ENCODE measurements around the gene NOTCH1.

Gene NOTCH1

DNA sequence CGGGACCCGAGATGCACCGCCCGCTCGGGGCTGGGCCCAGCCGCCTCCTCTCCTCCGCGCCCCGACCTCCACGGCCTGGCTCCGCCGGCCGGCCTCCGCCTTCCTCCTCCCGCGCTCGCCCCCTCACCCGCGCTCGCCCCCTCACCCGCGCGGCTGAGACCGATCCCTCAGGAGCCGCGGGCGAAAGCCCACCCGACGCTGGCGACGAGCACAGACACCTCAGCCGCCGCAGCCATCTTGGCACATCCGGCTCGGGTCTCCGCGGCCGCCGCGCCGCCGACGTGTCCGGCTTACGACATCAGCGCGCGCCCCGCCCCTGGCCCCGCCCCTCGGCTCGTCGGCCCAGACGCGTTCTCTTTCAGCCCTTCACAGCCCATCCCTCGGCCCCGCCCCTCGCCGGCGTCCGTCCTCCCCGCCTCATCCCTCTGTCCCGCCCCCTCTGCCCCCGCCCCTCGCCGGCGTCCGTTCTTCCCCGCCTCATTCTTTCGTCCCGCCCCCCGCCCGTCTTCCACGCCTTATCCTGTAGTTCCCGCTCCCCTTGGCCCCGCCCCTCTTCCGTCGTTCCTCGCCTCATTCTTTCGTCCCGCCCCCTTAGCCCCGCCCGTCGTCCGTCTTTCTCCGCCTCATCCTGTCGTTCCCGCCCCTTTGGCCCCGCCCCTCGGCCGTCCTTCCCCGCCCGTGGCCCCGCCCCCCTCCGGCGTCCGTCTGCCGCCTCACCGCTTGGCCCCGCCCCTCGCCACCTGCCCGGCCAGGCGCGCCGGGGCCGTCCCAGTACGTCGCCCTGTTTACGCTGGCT is 62.9 kb downstream of the NOTCH1 start, which contains the start of gene SEC16A:
SEC16A (minus strand) TSS at position 248 of the 796 bp plus-strand sequence. CDS start 5,425 bp downstream, outside the sequence.
- DNase-seq, result peak; percentile 93

DNA sequence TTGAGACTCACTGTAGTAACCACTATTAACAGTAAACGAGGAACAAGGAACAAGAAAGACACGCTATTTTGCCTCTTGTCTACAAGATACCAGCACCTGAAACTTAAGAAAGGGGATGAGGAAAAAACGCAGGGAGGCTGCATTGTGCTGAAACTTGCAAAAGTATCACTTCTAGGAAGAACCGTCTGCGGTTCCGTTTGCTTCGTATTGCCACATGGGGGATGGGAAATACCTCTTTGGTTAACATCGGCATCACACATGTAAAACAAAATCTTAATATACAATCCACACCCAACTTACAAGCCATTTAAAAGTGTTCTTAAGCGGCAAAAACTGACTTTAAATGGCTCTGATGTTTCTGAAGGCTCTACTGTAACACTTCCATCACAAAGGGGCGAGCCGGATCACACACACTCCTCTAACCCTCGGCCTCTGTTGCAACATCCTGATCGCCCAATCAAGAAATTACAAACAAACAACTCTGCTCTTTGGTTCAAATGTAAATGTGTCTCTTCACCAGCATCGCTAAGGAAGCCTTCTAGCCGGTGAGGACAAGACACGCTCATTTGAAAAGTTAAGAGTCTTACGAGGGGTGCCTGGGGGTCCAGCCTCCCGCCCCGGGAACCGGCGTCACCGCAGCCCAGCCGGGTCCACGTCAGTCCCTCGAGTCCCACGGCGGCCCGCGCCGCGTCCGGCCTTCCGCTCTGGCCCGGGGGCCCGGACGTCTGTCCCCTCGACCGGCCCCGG is 63.6 kb downstream of the NOTCH1 start:
- DNase-seq, result peak; percentile 36

DNA sequence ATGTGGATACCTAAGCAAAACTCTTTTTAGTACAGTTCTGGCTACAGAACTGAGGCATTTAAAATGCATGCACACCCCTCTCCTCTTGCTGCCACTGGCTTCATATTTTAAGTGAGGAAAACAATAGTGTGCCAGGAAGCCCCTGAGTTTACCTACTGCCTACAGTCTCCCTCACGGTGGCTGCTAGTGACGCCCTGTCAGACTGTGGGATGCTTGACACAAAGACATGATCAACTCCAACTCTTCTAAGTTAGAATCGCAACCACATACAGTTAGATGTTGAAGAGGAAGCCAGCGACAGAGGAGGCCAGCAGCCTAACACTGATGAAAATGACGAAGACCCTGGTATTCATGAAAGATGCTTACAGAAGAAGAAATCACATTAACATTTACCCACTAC is 64.3 kb downstream of the NOTCH1 start:
- no peak for DNase-seq

DNA sequence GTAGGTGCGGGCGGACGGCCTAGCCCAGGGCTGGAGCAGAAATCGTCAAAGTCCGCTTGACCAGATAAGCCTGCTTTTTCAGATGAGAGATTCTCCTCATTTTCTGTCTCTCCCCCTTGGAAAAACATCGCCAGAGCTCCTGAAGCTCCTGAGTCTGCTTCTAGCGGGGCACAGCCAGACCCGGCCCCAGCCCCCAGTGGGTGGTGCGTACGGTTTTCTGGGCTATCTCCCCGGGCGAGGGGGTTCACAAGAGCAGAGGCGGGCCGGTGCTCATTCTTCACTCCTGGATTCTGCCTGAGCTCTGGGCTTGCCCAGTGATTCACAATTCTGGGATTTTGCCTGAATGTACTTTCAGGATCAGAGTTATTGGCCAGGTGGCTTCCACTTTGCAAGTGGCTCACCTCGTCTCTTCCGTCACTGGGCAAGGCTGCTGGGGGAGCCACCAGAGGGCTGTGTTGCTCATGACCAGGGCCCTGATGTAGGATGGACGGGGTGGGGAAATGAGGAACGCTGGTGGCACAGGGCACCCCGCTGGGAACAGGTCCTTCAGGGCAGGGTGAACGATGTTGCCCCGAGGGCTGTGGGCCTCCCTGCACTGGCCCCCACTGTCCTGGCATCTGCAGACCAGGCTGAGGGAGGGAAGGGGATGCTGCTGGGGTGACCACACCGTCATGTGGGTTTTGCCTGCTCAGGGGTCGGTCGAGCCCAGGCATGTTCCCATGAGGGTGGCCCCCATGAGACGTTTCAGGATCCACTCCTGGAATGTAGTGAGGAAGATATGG is 69.3 kb downstream of the NOTCH1 start:
- DNase-seq, result no peak

DNA sequence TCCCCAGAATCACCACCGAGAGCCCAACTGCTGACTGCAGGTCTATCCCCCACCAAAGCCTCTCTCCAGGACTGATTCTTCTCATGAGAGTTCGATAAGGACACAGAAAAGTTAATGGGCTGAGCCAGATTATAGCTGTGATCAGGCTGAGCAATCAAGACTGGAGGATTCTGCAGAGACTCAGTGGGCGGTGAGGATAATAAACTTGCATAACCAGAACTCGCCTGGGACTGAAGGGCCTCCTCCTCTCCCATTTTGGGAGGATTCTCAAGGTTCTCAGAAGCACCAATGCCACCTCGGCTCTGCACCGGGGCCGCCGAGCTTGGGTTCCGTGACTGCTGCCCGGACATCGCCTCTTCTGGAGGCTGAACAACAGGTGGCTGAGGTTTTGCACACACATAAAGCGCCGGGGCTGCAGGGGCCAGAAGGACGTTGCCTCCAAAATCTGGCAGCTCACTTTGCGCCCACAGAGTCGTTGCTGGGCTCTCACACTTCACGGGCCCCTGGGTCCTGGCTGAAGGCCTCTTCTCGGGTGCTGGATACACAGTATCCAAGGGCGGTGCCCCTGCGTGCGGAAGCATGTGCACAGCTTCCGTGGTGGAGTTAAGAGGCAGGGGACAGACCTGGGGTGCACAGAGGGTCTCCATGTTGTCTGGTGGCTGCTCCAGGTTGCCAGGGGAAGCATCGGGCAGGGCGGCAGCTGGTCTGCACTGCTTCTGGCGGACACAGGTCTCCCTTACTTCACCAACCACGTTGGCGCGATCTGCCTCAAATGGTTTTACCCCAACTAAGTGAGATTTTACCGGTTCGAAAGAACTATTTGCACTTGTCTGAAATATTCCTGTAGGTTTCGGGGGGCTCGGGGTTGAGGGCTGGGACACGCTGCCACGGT is 70.6 kb downstream of the NOTCH1 start:
- DNase-seq, result no peak

DNA sequence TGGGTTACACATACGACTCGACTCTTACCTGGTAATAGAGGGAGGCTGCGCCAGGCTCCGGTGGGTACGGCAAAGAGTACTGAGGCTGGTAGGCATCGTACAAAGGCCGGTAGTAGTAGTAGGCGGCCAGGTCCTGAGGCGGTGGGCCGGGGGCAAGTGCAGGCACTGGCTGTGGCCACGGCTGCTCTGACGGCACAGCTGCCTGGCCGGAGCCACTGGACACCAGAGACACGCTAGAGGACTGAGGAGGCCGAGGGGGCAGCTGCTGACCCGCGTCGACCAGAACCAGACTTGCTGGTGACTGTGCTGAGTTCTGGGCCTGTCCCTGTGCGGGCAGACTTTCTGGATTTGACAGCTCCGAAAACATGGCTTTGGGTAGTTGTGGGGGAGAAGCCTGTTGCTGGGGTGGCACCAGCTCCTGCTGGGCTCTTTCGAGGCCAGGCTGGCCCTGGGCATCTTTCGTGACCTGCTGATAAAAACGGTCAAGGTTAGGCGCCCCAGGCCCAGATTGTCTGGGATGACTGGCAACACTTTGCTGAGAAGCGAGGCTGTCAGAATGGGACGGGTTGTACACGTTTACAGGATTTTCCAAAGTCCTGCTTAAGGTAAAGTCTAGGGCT is 71.7 kb downstream of the NOTCH1 start:
- DNase-seq, result no peak

DNA sequence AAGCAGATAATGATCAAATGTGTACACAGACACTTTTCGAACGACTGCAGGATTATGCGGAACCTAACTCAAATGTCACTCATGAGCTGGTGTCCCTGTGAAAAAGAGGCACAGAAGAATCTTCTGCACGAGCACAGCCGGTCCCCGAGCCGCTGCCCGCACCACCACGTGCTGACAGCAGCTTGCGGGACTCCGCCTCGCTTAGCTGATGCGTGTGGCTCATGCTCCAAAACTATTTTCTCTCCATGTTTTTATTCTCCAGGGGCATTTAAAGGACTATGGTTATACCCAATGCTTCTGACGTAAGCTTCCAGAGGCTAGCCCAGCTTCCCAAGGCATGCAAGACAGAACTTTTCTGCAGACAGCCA is 72.5 kb downstream of the NOTCH1 start:
- DNase-seq, result no peak

DNA sequence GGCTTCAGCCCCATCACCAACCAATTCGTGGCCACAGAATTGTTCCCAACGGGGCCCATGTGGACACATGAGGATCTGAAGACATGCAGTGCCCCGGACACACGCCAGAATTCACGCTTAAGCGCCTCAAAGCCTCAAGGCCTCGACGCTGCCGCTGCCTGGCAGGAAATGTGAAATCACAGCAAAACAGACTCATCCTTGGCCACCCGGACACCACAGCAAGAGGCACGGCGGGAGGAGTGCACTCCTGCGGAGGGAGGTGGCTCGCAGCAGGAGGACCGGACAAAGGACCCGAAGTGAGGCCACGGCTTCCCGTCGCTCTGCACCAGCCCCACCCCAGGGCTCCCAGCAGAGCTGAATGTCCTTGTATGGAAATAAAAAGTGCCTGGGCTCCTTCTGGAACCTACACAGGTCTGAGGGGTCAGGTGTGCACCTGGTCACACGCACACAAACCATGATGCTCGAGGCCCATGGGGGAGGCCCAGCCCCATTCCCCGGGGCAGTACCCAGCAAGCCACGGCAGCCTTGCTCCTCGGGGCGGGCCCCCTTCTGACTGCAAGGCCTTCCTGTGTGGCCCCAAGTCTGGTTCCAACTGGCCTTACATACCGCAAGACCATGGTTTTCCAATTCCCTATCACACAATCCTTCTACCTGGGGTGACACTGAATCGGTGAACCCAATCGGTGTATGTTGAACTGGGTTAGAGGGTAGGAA is 73.1 kb downstream of the NOTCH1 start:
- DNase-seq, result no peak

DNA sequence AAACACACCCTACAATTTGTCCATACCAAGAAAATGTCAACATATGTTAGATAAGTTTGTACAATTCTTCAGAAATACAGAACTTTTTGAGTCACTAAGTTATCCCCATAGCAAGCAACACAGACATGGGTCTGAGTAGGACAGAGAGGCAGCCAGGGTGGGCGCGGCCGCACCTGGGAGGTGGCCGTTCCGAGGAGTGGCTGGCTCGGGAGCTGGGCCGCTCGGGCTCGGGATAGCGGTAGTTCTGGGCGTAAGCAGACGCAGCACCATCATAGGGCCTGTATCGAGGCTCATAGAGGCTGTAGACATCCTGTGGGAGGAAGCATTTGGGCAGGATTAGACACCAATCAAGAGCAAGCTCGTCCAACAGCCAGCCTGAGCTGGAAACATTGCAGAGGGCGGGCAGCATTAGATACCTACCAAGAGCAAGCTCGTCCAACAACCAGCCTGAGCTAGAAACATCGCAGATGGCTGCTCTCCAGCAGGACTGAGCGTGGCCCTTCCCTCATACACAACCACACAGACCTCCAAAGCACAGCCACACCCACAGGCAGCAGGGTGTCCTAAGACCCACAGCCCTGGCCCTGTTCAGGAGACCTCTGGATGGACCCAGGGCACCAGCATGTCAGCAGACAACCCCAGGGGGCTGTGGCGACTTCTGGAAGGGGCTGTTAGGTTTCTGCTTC is 73.9 kb downstream of the NOTCH1 start:
- DNase-seq, result no peak

DNA sequence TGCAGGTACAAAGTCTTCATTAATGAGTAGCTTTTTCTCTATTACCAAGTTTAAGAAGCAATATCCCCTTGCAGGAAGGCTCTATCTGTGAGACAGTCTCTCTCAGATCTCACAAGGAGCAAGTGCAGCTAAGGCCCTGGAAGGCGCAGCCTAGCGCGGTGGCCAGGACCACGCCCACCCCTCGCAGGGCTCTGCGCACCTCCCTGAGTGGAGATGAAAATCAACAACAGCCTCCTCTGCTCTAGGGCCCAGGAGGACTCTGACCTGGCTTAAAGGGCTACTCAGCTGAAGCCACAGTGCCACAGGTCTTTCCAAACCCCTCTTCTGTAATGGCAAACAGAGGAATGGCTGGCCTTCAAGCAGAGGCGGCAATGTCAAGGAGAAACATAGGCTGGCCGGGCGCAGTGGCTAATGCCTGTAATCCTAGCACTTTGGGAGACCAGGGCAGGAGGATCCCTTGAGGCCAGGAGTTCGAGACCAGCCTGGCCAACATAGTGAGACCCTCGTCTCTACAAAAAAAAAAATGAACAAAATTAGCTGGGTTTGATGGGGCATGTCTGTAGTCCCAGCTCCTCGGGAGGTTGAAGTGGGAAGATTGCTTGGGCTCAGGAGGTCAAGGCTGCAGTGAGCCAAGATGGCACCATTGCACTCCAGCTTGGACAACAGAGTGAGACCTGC is 74.9 kb downstream of the NOTCH1 start:
- peak; percentile 6 for DNase-seq

DNA sequence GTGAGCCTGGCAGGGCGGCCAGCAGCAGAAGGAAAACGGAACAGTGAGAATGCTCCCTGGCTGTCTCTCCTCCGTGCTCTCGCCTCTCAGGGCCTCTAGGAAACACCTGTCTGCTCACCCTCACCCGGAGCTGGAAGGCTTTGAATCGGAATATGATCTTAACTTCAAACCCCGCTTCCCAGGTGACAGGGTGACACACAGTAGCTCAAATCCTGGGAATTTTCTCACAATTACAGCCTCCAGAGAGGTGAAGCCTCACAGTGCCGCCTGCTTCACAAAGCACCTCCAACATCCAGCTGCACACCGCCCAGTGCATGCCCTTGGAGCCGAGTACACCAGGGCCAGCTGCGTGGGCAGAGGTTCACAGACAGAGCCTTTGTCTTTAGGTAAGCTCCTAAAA is 75.5 kb downstream of the NOTCH1 start:
- DNase-seq, result no peak

DNA sequence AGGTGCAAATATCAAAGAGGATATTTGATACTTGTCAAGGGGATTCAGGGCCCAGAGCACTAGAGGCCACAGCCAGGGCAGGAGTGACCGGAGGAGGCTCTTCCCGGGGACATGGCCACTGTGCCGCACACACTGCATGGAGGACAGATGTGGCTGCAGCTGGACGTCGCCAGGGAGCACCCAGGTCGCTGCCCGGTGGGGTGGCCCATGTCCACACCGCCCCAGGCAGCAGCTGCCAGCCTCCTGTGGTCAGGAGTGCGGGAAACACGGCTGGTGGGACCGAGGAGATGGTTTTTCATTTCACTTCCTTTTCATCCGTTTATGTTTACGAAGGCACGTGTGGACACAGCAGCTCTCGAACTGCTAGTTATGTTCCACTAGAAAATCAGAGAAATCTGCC is 78.1 kb downstream of the NOTCH1 start:
- DNase-seq, result no peak

DNA sequence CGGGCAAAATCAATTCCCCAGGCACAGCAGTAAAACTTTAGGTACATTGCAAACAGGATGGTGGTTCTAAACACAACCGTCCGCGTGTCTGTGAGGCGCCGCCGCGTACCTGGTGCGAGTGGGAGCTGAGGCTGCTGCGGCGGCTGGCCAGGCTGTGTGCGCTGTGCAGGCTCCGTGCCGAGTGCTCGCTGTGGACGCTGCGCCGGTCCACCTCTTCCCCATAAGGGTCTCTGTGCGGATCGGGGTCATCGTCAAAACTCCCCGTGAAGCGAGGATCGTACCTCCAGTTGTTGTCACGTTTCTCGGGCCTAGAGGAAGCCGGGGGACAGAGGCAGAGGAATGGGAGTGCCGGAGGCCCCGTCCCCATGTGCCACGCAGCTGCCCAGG is 79.7 kb downstream of the NOTCH1 start:
- DNase-seq, result no peak

DNA sequence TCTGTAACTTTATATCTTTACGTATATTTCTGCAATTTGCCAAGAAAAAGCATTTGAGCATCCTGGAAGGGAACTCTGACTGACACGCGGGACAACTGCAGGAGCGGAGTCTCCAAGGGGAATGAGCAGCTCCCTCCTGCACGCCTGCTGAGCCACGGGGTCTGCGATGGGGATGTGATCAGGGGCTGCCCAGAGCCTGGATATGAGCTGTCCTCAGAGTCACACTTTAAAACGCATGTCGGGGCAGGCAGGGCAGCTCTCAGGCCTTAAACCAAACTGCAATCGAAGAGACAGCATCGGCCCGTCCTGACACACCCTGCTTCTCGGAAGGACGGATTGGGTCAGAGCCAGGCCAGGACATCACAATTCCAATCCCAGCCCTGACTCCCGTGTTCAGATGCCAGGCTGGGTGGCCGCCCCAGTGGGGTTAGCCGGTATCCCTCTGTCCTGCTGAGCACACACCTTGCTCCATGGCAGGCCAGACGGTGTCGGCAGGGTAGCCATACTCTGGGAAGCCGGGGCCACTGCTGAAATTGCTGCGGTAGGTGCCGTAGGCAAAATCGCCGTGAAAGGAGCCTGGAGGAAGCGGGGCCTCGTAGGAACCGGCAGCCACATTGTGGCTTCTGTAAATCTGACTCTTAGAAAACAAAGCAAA is 80.2 kb downstream of the NOTCH1 start:
- no peak for DNase-seq

DNA sequence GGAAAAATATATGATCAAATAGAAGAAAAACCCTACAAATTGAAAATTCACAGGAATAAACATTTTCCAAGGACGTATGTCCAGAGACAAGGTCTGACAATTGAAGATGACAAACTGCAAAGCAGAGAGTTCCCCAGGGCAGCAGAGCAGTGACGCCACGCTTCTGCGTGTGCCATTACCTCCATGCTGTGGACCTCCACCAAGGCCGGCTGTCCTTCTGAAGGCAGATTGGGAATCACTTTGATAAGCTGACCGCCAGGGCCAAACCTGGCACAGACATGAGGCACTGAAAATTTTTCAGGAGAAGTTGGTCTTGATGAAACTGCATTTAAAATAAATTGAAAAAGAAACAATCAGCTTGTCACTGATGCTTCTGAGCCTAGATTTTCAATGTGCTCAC is 81.6 kb downstream of the NOTCH1 start:
- no peak for DNase-seq

DNA sequence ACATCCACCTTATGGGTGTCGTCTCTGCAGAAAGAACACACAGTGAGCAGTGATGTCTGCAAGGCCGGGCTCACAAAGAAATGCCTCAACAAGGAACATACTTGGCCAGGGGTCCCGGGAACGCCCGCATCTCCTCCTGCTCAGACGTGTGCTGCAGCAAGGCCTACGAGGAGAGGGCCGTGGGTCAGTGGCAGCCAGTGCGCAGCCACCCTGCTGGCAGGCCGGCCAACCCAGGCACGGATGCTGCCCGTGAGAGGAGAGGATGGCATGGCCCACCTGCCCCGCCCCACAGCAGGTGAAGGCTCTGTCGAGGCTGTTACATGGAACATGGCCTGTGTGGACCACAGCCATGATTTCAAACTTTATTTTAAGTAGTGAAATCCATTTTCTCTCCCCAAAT is 82.3 kb downstream of the NOTCH1 start:
- DNase-seq, result no peak

DNA sequence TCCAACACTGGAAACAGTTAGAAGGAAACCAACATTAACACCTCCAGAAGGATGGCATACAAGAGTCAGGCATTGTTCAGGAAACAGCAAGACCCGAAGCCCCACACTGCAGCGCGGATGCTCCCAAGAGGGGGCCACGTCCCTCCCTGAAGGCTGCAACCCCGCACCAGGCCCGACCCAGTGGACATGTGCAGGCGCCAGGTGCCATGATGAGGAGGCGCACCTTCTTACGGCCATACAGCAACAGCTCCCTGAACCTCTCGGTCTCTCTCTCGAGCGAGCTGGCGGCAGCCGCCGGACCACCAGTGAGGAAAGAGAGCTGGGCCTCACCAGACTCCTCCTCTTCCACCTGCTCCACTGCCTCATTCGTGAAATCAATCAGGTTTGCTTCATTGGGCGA is 83.2 kb downstream of the NOTCH1 start:
- DNase-seq, result no peak

DNA sequence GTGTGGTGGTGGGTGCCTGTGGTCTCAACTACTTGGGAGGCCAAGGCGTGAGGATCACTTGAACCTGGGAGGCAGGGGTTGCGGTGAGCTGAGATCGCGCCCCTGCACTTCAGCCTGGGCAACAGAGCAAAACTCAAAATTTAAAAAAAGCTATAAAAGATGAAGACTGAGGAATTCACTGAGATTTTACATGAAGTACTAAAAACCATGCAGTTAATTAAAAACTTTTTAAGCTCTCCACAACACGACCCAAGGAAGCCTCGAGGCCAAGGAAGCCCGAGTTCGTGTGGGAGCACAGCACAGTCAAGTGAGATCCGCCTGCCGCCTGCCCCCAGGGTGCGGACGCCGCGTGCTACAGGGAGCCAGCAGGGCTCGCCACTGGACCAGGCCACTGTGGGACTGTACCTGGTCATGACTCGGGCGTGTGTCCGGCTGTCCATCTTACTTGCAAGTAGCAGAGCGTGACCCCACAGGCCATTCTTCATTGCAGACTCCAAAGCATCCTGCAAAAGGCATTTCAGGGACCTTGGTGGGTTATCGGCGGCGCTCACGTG is 85.0 kb downstream of the NOTCH1 start:
- DNase-seq, result no peak

DNA sequence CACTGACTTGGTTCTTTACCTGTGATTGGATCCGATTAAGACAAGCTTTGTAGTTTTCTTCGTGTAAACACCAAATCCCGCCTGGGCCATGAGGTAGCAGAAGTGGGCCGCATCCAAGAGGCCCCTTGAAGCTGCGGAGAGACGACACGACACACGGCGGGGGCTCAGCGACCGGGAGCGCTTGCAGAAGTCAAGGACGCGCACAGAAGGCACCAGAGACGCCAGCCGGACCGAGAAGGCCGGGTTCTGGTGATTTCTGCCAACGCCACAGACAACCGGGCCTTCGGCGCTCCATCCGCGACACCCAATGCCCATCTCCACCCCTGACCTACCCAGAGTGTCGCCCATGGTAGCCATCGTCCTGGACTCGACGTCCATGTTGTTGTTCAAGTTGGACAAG is 86.4 kb downstream of the NOTCH1 start:
- DNase-seq, result no peak
